Measurements from ENCODE around the gene HSD17B12.
A peak's percentile ranks its signal among the peaks of the same experiment; 100 is the strongest.

- TF ChIP-seq CTCF (IDR thresholded peaks at IDR 0.05; ENCODE audit: poor library complexity) (peak; percentile 16), EZH2 (IDR thresholded peaks at IDR 0.05; ENCODE audit: borderline replicate concordance) (no peak)
These were observed 28.2 kb downstream of the HSD17B12 start for GRCh38 chr11:43708776-43709175.
